GM19395 (cell line): ENCODE results near the gene PDPN.

Experiments used
- ATAC-seq: cut with Tn5 transposase; IDR thresholded peaks from one replicate; pipeline ENCODE4 v1.9.1; 2021; ENCODE audit warnings: mild to moderate bottlenecking, moderate library complexity; ENCODE audit not compliant: unreplicated experiment

The PDPN gene

DNA sequence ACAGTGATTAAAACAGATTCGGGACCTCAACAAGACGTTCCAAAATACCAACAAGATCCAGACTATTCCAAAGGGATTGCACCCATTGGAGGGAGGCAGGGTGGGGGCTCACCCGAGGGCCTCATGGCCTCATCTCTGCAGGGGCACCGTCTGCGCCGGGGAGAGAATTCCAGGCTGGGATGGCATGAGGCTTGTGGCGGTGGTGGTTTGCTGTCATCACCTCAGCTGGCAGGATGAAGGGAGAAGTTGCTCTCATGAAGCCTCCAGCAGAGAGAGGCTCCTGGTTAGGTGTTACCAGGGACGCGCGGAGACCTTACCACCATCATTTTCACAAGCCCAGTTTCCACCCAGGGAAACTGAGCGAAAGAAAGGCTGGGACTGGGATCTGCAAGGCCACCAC, 6.7 kb upstream of the PDPN start:
- ATAC-seq = no peak

DNA sequence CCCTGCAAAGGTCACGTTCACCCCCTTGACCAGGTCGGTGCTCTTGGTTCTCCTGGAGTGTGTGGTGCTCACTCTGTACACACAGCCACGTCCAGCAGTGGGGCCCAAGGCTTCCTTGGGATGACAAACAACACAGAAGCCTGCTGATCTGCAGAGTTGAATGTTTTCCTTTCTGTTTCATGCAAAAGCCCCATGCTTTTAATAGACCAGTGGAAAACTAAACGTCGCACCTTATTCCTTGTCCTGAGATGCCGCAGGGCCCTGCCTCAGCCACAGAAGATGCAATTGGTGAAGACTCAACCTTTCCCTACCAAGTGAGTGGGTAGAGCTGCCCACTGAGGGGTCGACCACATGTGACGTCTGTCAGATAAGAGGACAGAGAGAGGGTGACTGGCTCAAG, 5.8 kb upstream of the PDPN start:
- ATAC-seq = no peak

DNA sequence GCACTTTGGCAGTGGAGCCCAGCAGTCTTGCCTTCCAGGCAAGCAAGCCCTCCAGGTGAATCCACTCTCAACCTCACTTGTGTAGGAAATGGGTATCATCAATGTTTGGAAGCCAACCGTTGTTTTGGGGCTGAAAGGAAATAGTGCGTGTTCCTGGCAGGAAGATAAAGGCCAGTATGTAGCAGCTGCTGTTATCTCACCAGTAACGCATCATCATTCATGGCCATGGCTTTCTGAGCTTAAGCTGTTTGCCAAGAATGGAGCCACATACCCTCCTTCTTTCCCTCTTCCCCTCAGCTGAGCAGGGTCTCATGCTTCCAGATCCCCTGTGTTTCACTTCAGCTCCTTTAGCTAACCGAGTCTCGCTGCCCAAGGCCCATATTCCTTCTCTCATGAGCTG, 2.2 kb upstream of the PDPN start:
- ATAC-seq = no peak

DNA sequence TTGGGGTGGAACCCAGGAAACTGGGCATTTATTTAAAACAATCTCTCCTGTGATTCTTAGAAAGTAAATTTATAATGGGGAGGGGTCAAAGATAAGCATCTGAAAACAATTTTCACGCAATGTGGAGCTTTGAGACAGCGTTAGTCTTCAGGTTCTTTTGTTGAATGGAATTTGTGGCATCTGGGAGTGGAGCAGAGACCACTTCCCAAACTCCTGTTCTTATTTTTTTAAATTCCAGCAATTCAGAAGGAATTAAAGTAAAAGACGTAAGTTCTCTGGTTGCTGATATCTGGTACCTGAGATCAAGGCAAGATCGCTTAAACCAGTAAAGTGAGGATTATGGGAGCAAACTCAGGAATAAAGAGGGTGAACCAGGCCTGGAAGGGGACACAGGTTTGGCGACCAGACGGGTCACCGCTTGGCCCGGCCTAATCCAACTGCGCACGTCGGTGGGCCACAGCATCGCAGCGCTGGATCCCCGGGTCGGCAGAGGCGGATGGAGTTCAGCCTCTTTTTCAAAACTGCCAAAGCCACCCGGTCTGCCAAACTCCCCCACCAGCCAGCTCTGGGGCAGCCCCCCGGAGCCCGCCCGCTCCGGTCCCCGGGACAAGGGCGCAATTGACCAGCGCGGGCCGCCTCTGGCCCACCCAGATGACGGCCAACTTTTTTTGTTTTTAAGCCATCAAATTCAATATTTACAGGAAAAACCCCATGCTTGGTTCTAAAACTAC, 754 bp upstream of the PDPN start:
- no peak for ATAC-seq

DNA sequence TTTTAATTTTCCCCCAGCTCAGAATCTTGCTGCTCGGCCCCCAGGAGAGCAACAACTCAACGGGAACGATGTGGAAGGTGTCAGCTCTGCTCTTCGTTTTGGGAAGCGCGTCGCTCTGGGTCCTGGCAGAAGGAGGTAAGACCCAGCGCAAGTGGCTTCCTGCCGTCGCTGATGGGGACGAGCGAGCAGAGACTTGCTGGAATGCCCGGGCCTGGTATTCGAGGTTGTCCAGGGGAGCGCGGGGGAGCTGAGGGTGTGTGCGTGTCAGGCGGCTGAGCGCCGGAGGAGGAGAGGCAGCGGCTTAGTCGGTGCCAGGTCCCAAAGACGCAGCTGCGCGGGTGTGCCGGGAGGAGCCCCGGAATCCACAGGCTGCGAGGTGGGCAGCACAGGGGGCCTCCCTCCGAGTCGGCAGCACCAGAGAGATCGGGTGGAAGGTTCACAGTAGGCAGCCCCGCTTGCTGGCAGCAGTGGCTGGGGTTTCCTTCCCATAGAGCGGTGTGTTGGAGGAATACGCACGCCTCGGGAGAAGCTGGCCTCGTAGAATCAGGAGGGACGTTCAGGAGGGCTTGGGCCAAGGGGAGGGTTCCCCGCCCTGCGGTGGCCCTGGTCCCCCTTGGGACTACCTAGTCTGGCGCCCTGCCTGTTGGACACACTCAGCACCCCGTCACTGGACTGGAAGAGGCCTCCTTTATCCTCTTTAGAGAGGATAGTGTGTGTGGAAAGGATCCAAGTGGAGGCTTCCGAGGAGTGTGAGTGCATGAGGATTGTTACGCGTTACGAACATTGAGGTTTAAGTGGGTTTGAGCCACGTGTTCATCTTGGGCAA, 547 bp downstream of the PDPN start:
- no peak for ATAC-seq

DNA sequence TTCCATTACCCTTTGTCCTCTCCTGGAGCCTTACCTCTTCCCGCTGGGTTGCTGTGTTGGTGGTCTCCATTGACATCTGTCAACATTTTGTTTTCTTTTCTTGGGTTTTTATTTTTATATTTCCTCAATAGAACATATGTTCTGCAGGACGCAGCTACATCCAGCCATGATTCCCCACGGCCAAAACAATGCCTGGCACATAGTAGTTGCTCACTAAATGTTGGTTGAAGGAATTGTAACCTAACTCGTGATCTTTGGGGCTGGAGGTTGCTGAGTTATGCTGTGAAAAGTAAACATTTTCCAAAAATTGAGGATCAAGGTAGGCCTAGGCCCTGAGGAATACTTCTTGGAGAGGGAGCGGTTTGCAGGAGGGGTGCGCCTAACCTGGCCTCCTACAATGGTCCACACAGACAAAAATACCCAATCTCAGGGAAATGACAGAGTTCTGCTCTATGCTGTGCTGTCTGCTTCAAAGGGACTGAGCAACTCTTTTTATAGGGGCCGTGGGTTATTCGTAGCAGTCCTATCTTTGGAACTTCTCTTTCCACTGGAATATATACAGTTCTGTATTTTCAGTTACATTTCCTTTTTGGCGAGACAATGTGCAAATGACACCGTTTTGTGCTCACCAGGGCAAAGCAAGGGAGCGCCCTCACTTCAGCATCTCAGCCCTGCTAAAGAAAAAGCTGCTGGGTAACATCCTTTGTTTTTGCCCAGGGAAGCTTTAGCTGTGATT, 1.4 kb downstream of the PDPN start:
- no peak for ATAC-seq

DNA sequence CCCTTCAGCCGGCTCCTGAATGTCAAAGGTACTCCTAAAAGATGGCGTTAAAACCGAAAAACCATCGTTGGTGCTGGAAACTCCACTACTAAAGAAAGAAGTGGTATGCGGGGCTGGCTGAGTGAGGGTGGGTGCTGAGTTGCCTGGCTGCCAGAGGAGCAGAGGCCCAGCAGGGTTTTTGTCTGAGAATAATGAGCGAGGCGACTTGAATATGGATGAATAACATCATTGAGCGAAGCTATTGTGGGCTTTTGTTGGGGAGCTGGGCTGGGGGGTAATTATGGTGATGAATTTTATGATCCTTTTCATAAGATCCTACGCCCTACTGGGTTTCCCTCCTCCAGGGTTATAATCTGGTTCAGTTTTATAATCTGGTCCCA, 2.0 kb downstream of the PDPN start:
- no peak for ATAC-seq

DNA sequence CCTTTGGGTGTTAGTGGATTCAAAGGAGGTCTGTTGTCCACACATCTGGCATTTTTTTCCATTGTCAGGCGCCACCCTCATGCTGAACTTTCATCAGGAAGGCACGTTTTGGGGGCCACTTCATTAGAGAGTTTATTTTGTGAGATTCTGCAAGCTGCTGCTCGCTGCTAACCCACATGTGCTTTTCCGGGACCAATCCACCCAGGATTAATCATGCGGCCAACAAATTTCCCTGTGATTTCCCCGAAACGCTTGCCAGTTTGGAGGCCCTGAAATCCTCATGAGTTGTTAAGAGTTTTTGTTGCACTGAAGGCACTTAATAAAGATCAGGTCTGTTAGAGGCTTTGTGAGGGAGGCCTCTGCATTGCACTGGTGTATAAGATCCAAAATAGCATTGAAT, 2.4 kb downstream of the PDPN start:
- ATAC-seq = no peak

DNA sequence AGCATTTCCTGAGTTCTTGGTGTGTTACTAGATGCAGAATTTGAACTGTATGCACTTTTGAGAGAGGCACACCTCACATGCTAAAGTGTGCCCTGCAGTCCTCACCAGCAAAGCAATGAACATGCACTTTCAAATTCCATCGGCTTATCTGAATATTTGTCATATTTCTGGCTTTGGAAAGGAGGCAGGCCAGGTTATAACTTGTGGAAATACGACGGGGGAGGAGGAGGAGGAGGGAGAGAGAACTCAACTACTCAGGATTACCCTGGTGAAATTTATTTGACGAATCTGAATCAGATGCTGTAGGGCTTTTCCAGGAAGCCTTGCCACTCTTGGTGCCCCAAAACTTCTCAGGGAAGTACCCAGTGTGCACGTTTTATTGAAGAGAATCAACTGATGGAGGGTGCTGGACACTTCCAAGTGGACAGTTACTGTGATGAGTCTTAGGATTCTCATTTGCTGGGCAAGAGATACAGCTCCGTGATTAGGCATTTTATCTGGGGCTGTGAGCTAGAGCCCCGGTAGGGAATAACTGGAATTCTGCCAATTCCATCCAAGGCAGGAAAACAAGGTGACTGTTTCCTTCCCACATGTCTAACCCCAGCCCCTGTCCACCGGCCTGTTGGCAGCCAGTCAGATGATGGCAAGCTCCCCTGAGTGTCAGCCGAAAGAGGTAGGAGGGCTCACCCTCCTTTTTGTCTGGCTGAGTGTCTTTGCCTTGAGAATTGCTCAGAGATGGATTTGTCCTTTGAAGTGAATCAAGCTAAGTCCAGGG, 3.8 kb downstream of the PDPN start:
- ATAC-seq = no peak

DNA sequence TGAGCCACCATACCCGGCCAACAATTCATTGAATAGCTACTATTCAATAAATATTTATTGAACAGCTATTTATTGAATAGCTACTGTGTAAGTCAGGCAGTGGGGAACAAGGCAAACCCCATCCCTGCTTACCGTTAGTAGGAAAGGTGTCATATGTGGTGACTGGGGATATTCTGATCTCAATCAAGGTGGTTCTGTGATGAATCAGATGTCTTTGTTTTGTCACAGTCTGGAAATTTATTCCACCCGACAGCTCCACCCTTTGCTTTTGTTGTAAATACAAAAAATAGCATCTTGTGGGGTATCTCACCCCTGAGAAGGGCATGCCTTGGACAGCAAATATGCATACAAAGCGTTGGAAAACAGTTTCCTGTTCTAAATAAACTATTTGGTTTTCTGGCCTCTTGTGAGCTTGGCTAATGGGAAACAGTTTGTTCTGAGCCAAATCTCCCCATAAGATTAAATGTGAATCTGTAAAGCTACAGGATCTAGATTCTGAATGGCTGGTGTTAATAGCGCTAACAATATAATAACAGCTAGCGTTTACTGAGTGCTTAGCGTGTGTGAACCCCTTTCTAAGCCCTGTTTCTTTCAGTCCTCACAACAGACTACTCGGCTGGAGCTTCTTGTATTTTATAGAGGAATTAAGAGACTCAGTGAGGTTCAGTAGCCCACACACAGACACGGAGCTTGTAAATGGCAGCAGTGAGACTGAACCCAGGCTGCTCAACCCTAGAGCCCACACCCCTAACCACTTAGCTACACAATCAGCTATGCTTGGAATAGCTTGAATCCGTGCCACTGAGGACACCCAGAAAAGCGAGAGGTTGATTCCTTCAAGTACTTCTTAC, 5.5 kb downstream of the PDPN start:
- ATAC-seq = no peak

DNA sequence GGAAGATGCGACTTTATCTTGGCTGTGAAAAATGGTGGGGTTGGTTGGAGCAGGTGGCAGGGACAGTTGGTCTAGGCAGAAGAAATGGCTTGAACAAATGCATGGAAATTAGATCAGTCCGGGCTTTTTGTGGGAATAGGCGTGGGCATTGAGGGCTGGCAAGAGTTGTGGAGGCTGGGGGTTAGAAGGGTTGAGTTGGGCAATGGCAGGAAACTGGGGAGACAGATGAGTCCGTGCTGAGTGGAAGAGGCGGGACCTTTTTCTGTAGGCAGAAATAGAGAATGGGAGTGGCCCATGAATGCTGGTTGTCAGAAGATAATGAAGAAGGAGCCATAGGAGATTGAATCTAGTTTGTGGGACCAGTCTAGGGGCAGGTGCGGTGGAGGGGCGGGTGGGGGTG, 6.9 kb downstream of the PDPN start:
- ATAC-seq = no peak

DNA sequence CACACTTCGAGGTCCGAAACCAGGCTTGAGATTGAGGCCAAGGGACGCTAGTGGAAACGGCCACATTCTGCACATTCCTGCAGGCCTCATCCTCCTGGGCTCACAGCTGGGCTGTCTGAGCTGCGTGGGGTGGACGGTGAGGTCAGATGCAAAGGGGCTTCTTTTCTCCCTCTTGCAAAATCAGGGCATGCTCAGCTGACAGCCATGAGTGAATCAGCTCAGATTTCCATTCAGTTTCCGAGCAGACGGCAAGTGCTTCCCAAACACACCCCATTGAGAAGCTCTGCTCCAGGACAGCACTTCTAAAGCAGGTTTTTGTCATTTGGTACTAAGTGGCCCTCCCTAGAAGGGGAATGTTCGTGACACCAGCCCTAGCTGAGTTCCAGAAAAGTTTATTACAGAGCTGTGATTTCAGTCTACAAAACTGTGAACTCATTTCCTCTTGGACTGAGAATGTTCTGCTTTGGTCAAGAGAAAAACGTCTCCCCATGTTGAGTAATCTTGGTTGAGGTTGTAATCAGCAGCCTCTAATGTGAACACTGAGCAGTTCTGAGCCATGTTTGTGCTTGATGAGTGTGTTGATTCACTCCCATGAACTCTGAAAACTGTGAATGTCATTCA, 10.0 kb downstream of the PDPN start:
- no peak for ATAC-seq

DNA sequence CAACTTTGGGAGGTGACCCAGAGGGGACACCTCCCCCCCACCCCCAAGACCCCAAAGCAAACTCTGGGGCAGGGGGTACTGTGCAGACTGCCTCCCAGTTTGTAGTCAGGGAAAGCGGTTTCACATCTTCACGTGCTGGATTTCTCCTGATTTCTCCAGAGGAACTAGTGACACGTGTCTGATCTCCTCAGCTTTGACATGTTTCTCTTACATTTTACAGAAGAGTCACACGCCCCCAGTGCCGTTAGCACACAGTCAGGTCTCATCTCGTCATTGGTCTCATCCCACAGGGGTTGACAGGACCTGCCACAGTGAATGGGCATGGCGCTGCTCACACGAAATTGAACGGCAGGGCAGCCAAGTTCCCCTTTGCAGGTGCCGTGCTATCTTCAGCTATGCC, 11.8 kb downstream of the PDPN start:
- no peak for ATAC-seq

DNA sequence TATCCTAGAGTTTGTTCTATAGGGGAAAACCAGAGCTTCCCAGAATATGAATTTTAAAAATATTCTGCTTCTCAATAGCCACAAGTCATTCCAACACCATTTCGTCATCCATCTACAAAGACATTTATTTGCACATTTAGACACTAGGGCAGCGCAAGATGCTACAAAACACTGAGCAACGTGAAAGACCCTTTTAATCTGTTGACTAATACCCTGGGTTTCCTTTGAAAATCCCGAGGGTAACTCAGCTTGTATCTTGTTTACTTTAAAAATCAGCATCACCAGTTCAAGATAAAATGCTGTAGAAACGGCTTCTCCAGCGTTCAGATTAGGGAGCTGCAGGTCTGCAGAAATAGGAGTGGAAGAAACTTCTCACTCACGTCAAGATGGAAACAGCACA, 13.5 kb downstream of the PDPN start:
- no peak for ATAC-seq

DNA sequence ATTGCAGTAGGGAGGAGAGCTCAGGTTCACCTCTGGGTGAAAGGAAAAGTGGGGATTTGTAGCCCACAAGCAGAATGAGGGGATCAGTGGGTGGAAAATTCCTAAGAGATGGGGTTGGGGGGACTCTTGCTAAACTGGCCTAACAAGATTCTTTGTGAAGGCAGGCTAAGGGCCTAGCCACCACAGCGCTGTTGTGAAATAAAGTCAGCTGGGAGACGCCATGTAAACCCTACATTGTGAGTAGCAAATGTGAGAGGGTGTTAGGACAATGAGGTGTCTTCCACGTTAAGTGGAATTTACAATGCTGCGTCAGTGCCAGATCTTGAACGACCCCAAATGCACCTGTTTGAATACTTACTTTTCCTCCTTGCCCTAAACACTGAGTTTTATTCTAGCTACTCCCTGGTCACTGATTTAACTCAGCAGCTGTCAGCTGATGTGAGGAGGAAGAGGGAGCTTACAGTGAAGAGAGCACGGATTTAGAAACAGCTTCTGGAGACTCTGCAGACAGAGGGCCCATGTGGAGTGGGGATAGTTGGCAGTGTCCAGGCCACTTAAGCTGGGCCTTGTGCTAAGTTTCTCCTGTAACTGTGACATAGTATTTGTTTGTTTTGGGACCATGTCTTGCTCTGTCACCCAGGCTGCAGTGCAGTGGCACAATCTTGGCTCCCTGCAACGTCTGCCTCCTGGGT, 17.3 kb downstream of the PDPN start:
- ATAC-seq = no peak

DNA sequence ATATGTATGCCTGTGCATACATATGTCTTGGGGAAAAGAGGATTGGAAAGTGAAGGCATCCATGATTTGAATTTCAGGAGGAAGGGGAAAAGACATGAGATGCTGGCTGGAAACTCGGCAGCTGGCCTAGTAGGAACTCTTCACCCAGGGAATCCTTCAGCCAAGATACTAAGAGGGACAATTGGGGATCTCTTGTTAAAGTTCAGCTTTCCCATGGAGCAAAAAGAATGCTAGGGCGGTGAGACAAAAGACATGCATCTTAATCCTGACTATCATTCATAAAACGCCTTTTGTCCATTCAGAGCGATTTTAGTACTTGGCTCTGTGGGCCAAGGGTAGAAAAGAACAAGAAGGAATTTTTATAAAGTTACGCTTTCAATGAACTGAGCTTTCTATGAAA, 20.5 kb downstream of the PDPN start:
- ATAC-seq = no peak

DNA sequence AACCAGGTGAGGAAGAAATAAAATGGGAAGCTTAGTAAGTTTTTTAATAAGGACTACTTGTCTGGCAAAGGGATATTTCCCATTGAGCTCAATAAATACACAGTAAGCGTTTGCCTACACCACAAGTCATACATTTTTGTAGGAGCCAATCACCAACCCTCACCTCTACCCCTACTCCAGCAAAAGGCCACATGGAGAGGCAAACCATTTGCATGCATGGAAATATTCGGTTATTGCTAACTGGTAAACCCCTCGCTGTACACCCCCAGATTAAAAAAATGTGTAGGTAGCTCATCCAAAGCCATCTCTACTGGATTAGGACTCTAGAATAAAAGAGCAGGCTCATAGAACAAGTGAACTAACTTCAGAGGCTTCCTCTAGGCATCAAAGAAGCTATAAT, 21.1 kb downstream of the PDPN start:
- no peak for ATAC-seq

DNA sequence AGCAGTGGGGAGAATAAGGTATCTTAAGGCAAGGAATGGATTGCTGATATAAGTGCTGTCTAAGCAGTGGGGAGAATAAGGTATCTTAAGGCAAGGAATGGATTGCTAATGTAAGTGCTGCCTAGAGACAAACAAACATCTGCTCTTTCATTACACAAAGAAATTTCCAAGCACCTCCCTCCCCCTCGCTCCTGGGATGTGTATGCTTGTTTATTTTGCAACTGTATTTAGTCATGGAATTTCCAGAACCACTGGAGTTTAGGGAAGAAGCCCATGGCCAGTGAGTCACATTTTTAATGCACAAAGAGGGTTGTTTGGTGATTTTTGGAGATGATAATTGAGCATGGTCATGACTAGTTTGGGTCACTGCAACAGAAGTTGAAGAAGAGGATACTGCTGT, 21.5 kb downstream of the PDPN start:
- no peak for ATAC-seq

DNA sequence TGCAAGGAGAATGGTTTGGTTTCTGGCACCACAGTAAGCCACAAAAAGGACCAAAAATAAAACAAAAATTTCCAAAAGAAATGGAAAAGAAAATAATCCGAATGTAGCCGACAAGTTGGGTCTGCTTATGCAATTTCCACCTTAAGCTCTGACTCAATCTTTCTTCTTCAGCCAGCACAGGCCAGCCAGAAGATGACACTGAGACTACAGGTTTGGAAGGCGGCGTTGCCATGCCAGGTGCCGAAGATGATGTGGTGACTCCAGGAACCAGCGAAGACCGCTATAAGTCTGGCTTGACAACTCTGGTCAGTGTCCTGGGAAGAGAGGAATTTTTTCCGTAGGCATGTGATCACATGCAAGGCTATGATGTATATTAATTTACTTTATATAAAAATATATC, 23.4 kb downstream of the PDPN start:
- ATAC-seq = no peak
